Stomach (tissue), 9 donors: Measurements from ENCODE around the gene GKN1. TPM values are rescaled to one million over a fixed set of nuclear protein-coding genes. Genes with fewer than 3 reads are reported as not detected.

Experiments used
- DNase-seq, 2 donors: peaks; one replicate each; pipeline versions ENCODE4 v3.0.0 to v3.0.0-alpha.2; 2013 to 2019
- H3K27ac ChIP-seq, 5 donors: fragments of 200-600 bp in 4 of 5; sonication (generic) in 4 of 5; one replicate each; pipeline ENCODE4 v1.5.1; 2013 to 2019; ENCODE audit warnings: mild to moderate bottlenecking in 1 of 5, moderate library complexity in 1 of 5
- H3K27me3 ChIP-seq, 3 donors: fragments of 200-600 bp; sonication (generic); one replicate each; pipeline ENCODE4 v1.5.1; 2017 to 2019; ENCODE audit warnings: mixed run types in 1 of 3
- H3K36me3 ChIP-seq, 4 donors: fragments of 200-600 bp; sonication (generic); 1 replicate in 3 of 4; 2 replicates in 1 of 4; pipeline ENCODE4 v1.5.1; 2016 to 2019
- H3K4me1 ChIP-seq, 4 donors: fragments of 200-600 bp; sonication (generic); one replicate each; pipeline ENCODE4 v1.5.1; 2016 to 2019
- H3K4me3 ChIP-seq, 4 donors: fragments of 200-600 bp; sonication (generic) in 3 of 4; one replicate each; pipeline ENCODE4 v1.5.1; 2016 to 2019; ENCODE audit warnings: mild to moderate bottlenecking in 1 of 4
- H3K9me3 ChIP-seq, 4 donors: fragments of 200-600 bp; sonication (generic); one replicate each; pipeline ENCODE4 v1.5.1; 2016 to 2019
- CTCF ChIP-seq, 7 experiments: fragments of 450-650 bp in 4 of 7; fragments of 200-600 bp in 3 of 7; sonication (generic) in 3 of 7; IDR thresholded peaks; one replicate each; pipeline ENCODE4 v1.5.1; 2016 to 2019; ENCODE audit warnings: antibody characterized with exemption in 7 of 7, control low read depth in 2 of 7, mild to moderate bottlenecking in 1 of 7
- EP300 ChIP-seq: sonication (generic); formaldehyde crosslinking; IDR thresholded peaks from one replicate; pipeline ENCODE4 v1.6.1; 2017; ENCODE audit warnings: antibody characterized with exemption
- POLR2A ChIP-seq, 4 donors: fragments of 450-650 bp; IDR thresholded peaks; one replicate each; pipeline ENCODE4 v1.6.1; 2016; ENCODE audit warnings: antibody characterized with exemption in 4 of 4, control low read depth in 2 of 4, mild to moderate bottlenecking in 1 of 4, moderate library complexity in 1 of 4
- POLR2AphosphoS5 ChIP-seq, 3 donors: sonication (generic); formaldehyde crosslinking; IDR thresholded peaks; one replicate each; pipeline ENCODE4 v1.6.1; 2016; ENCODE audit warnings: antibody characterized with exemption in 3 of 3
- WGBS, 5 donors: extraction: QIAGEN DNeasy Blood & Tissue Kit in 3 of 5; methylation state at CpG; one replicate each; pipeline versions ENCODE4 v1.1.5 to v1.1.7; 2013 to 2018; 5-methylcytosine and 5-hydroxymethylcytosine counted together
- intact Hi-C: fragments of 100-400 bp; cut with DNase I; formaldehyde crosslinking; loops from one replicate; pipeline ENCODE4 v1.15.1; 2023; ENCODE audit warnings: low total_unique reads
- polyA plus RNA-seq, 3 donors: library from polyadenylated mRNA; stranded (reverse); fragments of 200-250 nt; gene quantifications; one replicate each; pipeline ENCODE4 v1.2.3, GENCODE V29; 2013
- total RNA-seq, 5 donors: library from RNA; depleted of rRNA; stranded (reverse); fragments of >200 nt; gene quantifications; one replicate each; pipeline versions ENCODE4 v1.1.0 to v1.2.3, GENCODE V29; 2014 to 2016
- donor health status: healthy with polysubstance abuse.
- donor health status: Bipolar disorder and iron deficiency.
- donor health status: healthy.

Gene GKN1
- total and polyA plus RNA-seq, 8 donors = 1.7 to 7,706 (median 624) TPM

DNA sequence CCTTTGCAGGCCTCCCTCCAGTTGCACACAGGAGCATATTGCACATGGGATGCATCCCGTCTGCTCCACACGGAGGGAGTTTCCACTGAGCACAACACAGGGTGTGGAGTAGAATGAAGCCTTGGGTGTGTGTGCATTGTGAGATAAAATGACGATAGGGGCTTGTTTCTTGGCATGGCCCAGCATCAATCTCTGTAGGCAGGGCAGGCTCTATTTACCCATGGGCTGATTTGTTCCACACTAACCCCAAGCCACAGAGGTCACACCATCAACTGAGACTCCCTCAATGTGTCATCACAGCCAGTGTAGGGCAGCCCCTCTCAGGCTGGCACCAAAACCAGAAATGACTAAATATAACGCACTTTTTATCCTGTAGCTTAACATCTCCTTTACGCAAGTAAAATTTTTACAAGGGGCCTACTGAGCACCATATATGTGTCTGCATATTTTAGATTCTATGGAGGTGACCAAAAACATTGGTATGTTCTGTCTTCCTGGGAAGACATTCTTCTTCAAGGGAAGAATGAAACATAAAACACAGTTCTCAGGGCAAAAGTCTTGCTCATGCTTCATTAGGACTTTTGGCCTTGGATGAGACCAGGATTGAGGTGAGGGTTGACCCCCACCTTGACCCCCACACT lies 2.7 kb upstream of the GKN1 start:
- TF ChIP-seq POLR2AphosphoS5 (IDR thresholded peaks at IDR 0.05) = peak in 2 of 3 donors; percentile 83 to 85
- no peak for TF ChIP-seq EP300
- TF ChIP-seq POLR2A (IDR thresholded peaks at IDR 0.05) = no peak
- no peak for TF ChIP-seq CTCF (IDR thresholded peaks at IDR 0.05)
- no peaks in the 10 kb centered on the region for H3K36me3 ChIP-seq
- H3K4me3 ChIP-seq = no peak overlapping the region
- H3K27ac ChIP-seq = peak overlapping the region in 2 of 5 donors; percentile 39 to 72
- 40 to 56% (median 46%) methylated on average over 5 of the region's 5 CpGs for WGBS, 5 donors
- no peaks in the 10 kb centered on the region for H3K9me3 ChIP-seq
- peaks cover 0 to 3% (median 0%) of the 10 kb centered on the region in 3 donors for H3K27me3 ChIP-seq
- H3K4me1 ChIP-seq = peaks cover 0 to 12% (median 4%) of the 10 kb centered on the region in 4 donors
- DNase-seq = peak; percentile 64 to 70
- intact Hi-C loops = no loop called here

DNA sequence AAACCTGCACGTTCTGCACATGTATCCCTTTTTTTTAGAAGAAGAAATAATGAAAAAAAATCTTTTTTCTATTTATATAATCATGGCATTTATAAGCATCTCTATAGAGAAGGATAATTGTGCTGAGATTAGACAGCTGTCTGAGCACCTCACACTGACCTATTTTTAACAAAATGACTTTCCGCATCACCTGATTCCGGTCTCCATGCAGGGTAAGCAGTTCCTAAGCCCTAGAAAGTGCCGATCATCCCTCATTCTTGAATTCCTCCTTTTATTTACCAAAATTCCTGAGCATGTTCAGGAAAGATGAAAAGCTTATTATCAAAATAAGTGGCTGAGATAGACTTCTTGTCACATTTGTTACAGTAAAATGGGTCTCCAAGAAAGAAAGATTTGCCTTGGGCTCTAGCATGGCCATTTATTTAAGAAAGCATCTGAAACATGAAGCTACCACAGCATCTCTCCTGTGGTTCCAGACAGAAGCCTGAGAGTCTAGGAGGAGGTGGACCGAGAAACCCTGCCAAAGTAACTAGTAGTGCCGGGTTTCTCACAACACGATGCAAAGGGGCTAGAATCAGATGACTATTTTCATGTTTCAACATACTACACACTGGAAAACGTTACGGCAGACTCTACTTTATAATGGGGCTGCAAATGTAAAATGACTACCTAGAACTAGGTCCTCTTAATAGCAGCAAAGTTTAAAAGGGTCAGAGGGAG lies 670 bp downstream of the GKN1 start:
- intact Hi-C loops = no loop called here
- peaks cover 0 to 3% (median 0%) of the 10 kb centered on the region in 3 donors for H3K27me3 ChIP-seq
- DNase-seq = no peak
- WGBS, 5 donors = 56 to 70% (median 62%) methylated on average over 9 of the region's 9 CpGs
- no peaks in the 10 kb centered on the region for H3K36me3 ChIP-seq
- TF ChIP-seq CTCF (IDR thresholded peaks at IDR 0.05) (no peak), POLR2AphosphoS5 (IDR thresholded peaks at IDR 0.05) (no peak), EP300 (no peak), POLR2A (IDR thresholded peaks at IDR 0.05) (no peak)
- H3K4me1 ChIP-seq = peaks cover 0 to 12% (median 4%) of the 10 kb centered on the region in 4 donors
- peak overlapping the region in 2 of 5 donors; percentile 16 to 75 for H3K27ac ChIP-seq
- H3K4me3 ChIP-seq = peak overlapping the region in 1 of 4 donors; percentile 28
- H3K9me3 ChIP-seq = no peaks in the 10 kb centered on the region

DNA sequence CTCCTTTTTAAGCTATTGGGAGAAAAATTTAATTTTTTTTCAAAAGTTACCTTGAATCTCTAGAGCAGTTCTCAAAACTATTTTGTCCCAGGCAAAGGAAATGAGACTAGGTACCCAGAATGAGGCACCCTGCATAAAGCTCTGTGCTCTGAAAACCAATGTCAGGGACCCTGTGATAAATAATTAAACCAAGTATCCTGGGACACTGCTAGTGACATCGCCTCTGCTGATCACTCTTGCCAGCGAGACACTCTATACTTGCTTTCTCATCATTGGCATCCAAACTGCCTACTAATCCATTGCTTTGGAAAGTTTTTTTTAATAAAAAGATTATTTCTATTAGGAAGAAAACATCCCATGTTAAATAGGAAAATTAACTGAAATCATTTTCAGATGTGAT lies 1.4 kb downstream of the GKN1 start:
- no peaks in the 10 kb centered on the region for H3K36me3 ChIP-seq
- H3K9me3 ChIP-seq = no peaks in the 10 kb centered on the region
- peak overlapping the region in 1 of 4 donors; percentile 28 for H3K4me3 ChIP-seq
- intact Hi-C loops = no loop called here
- TF ChIP-seq EP300 = no peak
- TF ChIP-seq POLR2A (IDR thresholded peaks at IDR 0.05) = no peak
- no peak for TF ChIP-seq POLR2AphosphoS5 (IDR thresholded peaks at IDR 0.05)
- TF ChIP-seq CTCF (IDR thresholded peaks at IDR 0.05) = no peak
- H3K27me3 ChIP-seq = peaks cover 0 to 3% (median 0%) of the 10 kb centered on the region in 3 donors
- H3K27ac ChIP-seq = no peak overlapping the region
- WGBS, 5 donors = 95 to 98% (median 97%) methylated on average over 2 of the region's 2 CpGs
- DNase-seq = no peak
- H3K4me1 ChIP-seq = peaks cover 0 to 12% (median 3%) of the 10 kb centered on the region in 4 donors

DNA sequence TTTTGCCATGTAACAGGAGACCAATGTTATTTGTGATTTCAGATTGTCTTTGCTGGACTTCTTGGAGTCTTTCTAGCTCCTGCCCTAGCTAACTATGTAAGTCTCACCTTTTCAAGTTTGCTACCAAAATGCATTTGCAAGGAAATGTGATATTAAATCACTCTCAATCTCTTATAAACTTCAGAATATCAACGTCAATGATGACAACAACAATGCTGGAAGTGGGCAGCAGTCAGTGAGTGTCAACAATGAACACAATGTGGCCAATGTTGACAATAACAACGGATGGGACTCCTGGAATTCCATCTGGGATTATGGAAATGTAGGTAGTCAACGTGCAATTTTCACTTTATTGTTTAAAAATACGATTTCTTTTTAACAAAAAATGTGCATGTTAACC lies 3.0 kb downstream of the GKN1 start:
- no peak for DNase-seq
- Histone ChIP-seq H3K27me3 (peaks cover 0 to 3% (median 0%) of the 10 kb centered on the region in 3 donors), H3K4me3 (no peak overlapping the region), H3K27ac (no peak overlapping the region), H3K4me1 (no peaks in the 10 kb centered on the region), H3K9me3 (no peaks in the 10 kb centered on the region), H3K36me3 (no peaks in the 10 kb centered on the region)
- TF ChIP-seq POLR2A (IDR thresholded peaks at IDR 0.05) = no peak
- TF ChIP-seq CTCF (IDR thresholded peaks at IDR 0.05) = no peak
- TF ChIP-seq EP300 = no peak
- no peak for TF ChIP-seq POLR2AphosphoS5 (IDR thresholded peaks at IDR 0.05)
- intact Hi-C loops = no loop called here
- 65 to 83% (median 74%) methylated on average over 4 of the region's 4 CpGs for WGBS, 5 donors
